ENCODE measurements around the gene ZFYVE27. TPM values are rescaled to one million over a fixed set of nuclear protein-coding genes. Genes with fewer than 3 reads are reported as not detected.

ZFYVE27 gene
- polyA plus RNA-seq, 1 donor (not counting 4 experiments of a cell fraction or from before 2014, with no cell fraction given): 14.3 TPM

- Histone ChIP-seq H2AFZ (ENCODE audit: control insufficient read depth, low read length) (no peak overlapping the region), H3K27me3 (ENCODE audit: control insufficient read depth, extremely low read depth, insufficient read depth, low read length) (no peaks in the 10 kb centered on the region), H3K4me1 (ENCODE audit: control insufficient read depth, extremely low read depth, insufficient read depth, low read length) (peaks cover 10% of the 10 kb centered on the region), H3K79me2 (ENCODE audit: control insufficient read depth, insufficient read depth, low read length) (peaks cover 55% of the 10 kb centered on the region), H3K9me3 (ENCODE audit: control insufficient read depth, low read depth, low read length) (no peaks in the 10 kb centered on the region), H3K9me1 (ENCODE audit: control insufficient read depth, extremely low read depth, insufficient read depth, low read length) (no peaks in the 10 kb centered on the region), H3K4me2 (ENCODE audit: control insufficient read depth, extremely low read depth, insufficient read depth, low read depth, low read length) (no peak overlapping the region), H3K9ac (ENCODE audit: control insufficient read depth, extremely low read depth, insufficient read depth, low read length) (no peak overlapping the region), H4K20me1 (ENCODE audit: control insufficient read depth, extremely low read depth, insufficient read depth, low read length) (no peaks in the 10 kb centered on the region), H3K36me3 (ENCODE audit: control insufficient read depth in 2 of 2, extremely low read depth in 1 of 2, insufficient read depth in 2 of 2, low read length in 2 of 2) (peaks cover 25 to 29% of the 10 kb centered on the region in 2 experiments), H3K4me3 (ENCODE audit: control insufficient read depth in 2 of 3, extremely low read depth in 1 of 3, insufficient read depth in 2 of 3, low read depth in 1 of 3, low read length in 3 of 3) (no peak overlapping the region), H3K27ac (ENCODE audit: control insufficient read depth, insufficient read depth, low read length) (no peak overlapping the region)
- no peak for FAIRE-seq
- TF ChIP-seq EZH2 (IDR thresholded peaks at IDR 0.05; ENCODE audit: low read length): no peak
- no peak for TF ChIP-seq CTCF (optimal IDR thresholded peaks at IDR 0.05 in 1 of 3, IDR thresholded peaks at IDR 0.05 in 1 of 3, conservative IDR thresholded peaks at IDR 0.05 in 1 of 3; ENCODE audit: extremely low read depth in 1 of 3, insufficient read depth in 2 of 3, low read length in 3 of 3)
- dilution Hi-C loops (cut with MboI; ENCODE audit: extremely low pct_ligation_motif_present, low sequenced_read_pairs): no loop called here
- DNase-seq (ENCODE audit: low read depth, low spot score): no peak
Measured at GRCh38 chr10:97740613-97741012, 3.7 kb downstream of the ZFYVE27 start.

- Histone ChIP-seq H3K9me3 (ENCODE audit: control insufficient read depth, low read depth, low read length) (no peaks in the 10 kb centered on the region), H3K27ac (ENCODE audit: control insufficient read depth, insufficient read depth, low read length) (no peak overlapping the region), H3K27me3 (ENCODE audit: control insufficient read depth, extremely low read depth, insufficient read depth, low read length) (no peaks in the 10 kb centered on the region), H2AFZ (ENCODE audit: control insufficient read depth, low read length) (no peak overlapping the region), H3K4me1 (ENCODE audit: control insufficient read depth, extremely low read depth, insufficient read depth, low read length) (peaks cover 4% of the 10 kb centered on the region), H3K4me2 (ENCODE audit: control insufficient read depth, extremely low read depth, insufficient read depth, low read depth, low read length) (no peak overlapping the region), H3K36me3 (ENCODE audit: control insufficient read depth in 2 of 2, extremely low read depth in 1 of 2, insufficient read depth in 2 of 2, low read length in 2 of 2) (peaks cover 34% of the 10 kb centered on the region in 2 experiments), H3K9me1 (ENCODE audit: control insufficient read depth, extremely low read depth, insufficient read depth, low read length) (no peaks in the 10 kb centered on the region), H3K9ac (ENCODE audit: control insufficient read depth, extremely low read depth, insufficient read depth, low read length) (no peak overlapping the region), H4K20me1 (ENCODE audit: control insufficient read depth, extremely low read depth, insufficient read depth, low read length) (no peaks in the 10 kb centered on the region), H3K4me3 (ENCODE audit: control insufficient read depth in 2 of 3, extremely low read depth in 1 of 3, insufficient read depth in 2 of 3, low read depth in 1 of 3, low read length in 3 of 3) (no peak overlapping the region), H3K79me2 (ENCODE audit: control insufficient read depth, insufficient read depth, low read length) (peaks cover 42% of the 10 kb centered on the region)
- FAIRE-seq (no peak), DNase-seq (ENCODE audit: low read depth, low spot score) (no peak)
- TF ChIP-seq EZH2 (IDR thresholded peaks at IDR 0.05; ENCODE audit: low read length) (no peak), CTCF (optimal IDR thresholded peaks at IDR 0.05 in 1 of 3, IDR thresholded peaks at IDR 0.05 in 1 of 3, conservative IDR thresholded peaks at IDR 0.05 in 1 of 3; ENCODE audit: extremely low read depth in 1 of 3, insufficient read depth in 2 of 3, low read length in 3 of 3) (no peak)
- dilution Hi-C loops (cut with MboI; ENCODE audit: extremely low pct_ligation_motif_present, low sequenced_read_pairs): no loop called here
Measured at GRCh38 chr10:97743169-97743943, 6.4 kb downstream of the ZFYVE27 start.

Measured in keratinocyte (primary cell).